GM12878 (cell line): ENCODE results near the gene ARAP1. TPM values are rescaled to one million over a fixed set of nuclear protein-coding genes. Genes with fewer than 3 reads are reported as not detected.
A peak's percentile ranks its signal among the peaks of the same experiment; 100 is the strongest.

Experiments
- BCL11A ChIP-seq: IDR thresholded peaks from 2 replicates; pipeline ENCODE4 v1.6.1; 2011; ENCODE audit warnings: low read depth, low read length
- ESRRA ChIP-seq: IDR thresholded peaks from 2 replicates; pipeline ENCODE4 v1.6.1; 2012; ENCODE audit warnings: mild to moderate bottlenecking, low read length, improper control_type of control experiment
- FOXM1 ChIP-seq: IDR thresholded peaks from 2 replicates; pipeline ENCODE4 v1.6.1; 2012; ENCODE audit warnings: low read depth, mild to moderate bottlenecking, inconsistent platforms, low read length, moderate library complexity
- HDGF ChIP-seq: fragments of 450-650 bp; IDR thresholded peaks from 2 replicates; pipeline ENCODE4 v1.6.1; 2016; ENCODE audit warnings: antibody characterized with exemption
- JUNB ChIP-seq: IDR thresholded peaks from 2 replicates; pipeline ENCODE4 v1.6.1; 2016; ENCODE audit warnings: antibody characterized with exemption, mild to moderate bottlenecking
- KDM1A ChIP-seq: fragments of 200-600 bp; sonication (generic); IDR thresholded peaks from 2 replicates; pipeline ENCODE4 v1.6.1; 2016; ENCODE audit warnings: borderline replicate concordance
- MTA2 ChIP-seq: fragments of 450-650 bp; IDR thresholded peaks from 2 replicates; pipeline ENCODE4 v1.6.1; 2016; ENCODE audit warnings: low read depth, mild to moderate bottlenecking, moderate library complexity
- MTA3 ChIP-seq: IDR thresholded peaks from 2 replicates; pipeline ENCODE4 v1.6.1; 2012; ENCODE audit warnings: low read length, inconsistent platforms, borderline replicate concordance
- NBN ChIP-seq: fragments of 450-650 bp; IDR thresholded peaks from 2 replicates; pipeline ENCODE4 v1.6.1; 2016
- RUNX3 ChIP-seq: IDR thresholded peaks from 2 replicates; pipeline ENCODE4 v1.6.1; 2012; ENCODE audit warnings: low read length, inconsistent platforms
- SP1 ChIP-seq: IDR thresholded peaks from one replicate; pipeline ENCODE4 v1.6.1; 2011; ENCODE audit warnings: low read depth, low read length
- SRF ChIP-seq, 2 experiments: IDR thresholded peaks; 2 replicates each; pipeline ENCODE4 v1.6.1; 2011; ENCODE audit warnings: low read depth in 2 of 2, low read length in 2 of 2, mild to moderate bottlenecking in 1 of 2, moderate library complexity in 1 of 2
- YY1 ChIP-seq: IDR thresholded peaks from 2 replicates; pipeline ENCODE4 v1.6.1; 2011; ENCODE audit warnings: low read depth, mild to moderate bottlenecking, low read length
- ZNF274 ChIP-seq: IDR thresholded peaks from one replicate; pipeline ENCODE4 v1.8.0; 2011; ENCODE audit not compliant: insufficient read length, insufficient read depth
- polyA plus RNA-seq, 11 experiments: library from polyadenylated mRNA; depleted of rRNA in 4 of 11; unstranded in 6 of 11; stranded (reverse) in 5 of 11; fragments of >200 nt; fragmentation: Nextera tagmentation in 4 of 11; fragmentation: Illumina TruSeq in 1 of 11; extraction: Ambion mirVana in 4 of 11; extraction: Trizol in 1 of 11; gene quantifications; 1 replicate in 1 of 11; 2 replicates in 10 of 11; pipeline versions ENCODE4 v1.2.1 to v1.2.3, GENCODE V29; 2011 to 2016; ENCODE audit warnings: inconsistent platforms in 2 of 11, missing spikeins in 2 of 11, low read depth in 1 of 11
- total RNA-seq, 4 experiments: library from RNA; depleted of rRNA in 3 of 4; stranded (reverse); fragments of >200 nt in 3 of 4; fragmentation: Illumina TruSeq in 1 of 4; extraction: Trizol in 1 of 4; gene quantifications; 2 replicates each; pipeline versions ENCODE4 v1.2.1 to v1.2.3, GENCODE V29; 2013 to 2021
- TF ChIP-seq, protein P1 (sequence below): fragments of 450-650 bp; IDR thresholded peaks from 2 replicates; pipeline ENCODE4 v1.6.1; 2017; ENCODE audit warnings: low read depth, mild to moderate bottlenecking, moderate library complexity
- TF ChIP-seq, protein P2 (sequence below): fragments of 450-650 bp; IDR thresholded peaks from 2 replicates; pipeline ENCODE4 v1.6.1; 2017; ENCODE audit warnings: mild to moderate bottlenecking, moderate library complexity
- TF ChIP-seq, protein P3 (sequence below): IDR thresholded peaks from 2 replicates; pipeline ENCODE4 v1.6.1; 2012; ENCODE audit warnings: mild to moderate bottlenecking, low read depth, low read length
- TF ChIP-seq, protein P4 (sequence below): IDR thresholded peaks from 2 replicates; pipeline ENCODE4 v1.6.1; 2011; ENCODE audit warnings: low read depth, low read length, improper control_type of control experiment, borderline replicate concordance
- TF ChIP-seq, protein P5 (sequence below): fragments of 450-650 bp; IDR thresholded peaks from 2 replicates; pipeline ENCODE4 v1.6.1; 2016; ENCODE audit warnings: mild to moderate bottlenecking

ARAP1 gene
- total and polyA plus RNA-seq, 10 of the 15 experiments (the other 5 are each of a cell fraction or from before 2014, with no cell fraction given): 0.55 to 102 (median 51.0) TPM

DNA sequence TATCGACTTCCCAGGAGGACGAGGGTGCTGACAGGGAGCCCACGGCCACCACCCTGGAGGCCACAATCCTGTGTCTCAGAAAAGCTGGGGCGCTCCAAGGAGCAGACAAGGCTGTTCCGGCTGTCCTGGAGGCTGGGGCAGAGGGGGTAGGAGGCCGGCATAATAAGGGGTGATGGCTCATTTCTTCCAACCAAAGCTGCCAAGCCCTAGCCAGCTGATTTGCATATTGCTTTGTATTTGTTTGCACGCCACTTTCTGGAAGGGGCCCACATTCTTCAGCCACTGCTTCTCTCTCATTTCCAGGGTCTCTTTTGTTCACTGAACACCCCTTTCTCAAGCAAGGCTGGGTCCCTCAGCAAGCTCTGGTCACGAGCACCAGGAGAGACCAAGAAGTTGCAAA, 82.7 kb downstream of the ARAP1 start (continued):
- TF ChIP-seq, protein P1, sequence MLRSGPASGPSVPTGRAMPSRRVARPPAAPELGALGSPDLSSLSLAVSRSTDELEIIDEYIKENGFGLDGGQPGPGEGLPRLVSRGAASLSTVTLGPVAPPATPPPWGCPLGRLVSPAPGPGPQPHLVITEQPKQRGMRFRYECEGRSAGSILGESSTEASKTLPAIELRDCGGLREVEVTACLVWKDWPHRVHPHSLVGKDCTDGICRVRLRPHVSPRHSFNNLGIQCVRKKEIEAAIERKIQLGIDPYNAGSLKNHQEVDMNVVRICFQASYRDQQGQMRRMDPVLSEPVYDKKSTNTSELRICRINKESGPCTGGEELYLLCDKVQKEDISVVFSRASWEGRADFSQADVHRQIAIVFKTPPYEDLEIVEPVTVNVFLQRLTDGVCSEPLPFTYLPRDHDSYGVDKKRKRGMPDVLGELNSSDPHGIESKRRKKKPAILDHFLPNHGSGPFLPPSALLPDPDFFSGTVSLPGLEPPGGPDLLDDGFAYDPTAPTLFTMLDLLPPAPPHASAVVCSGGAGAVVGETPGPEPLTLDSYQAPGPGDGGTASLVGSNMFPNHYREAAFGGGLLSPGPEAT: no peak
- TF ChIP-seq BCL11A (peak; percentile 66), YY1 (no peak), SRF (IDR thresholded peaks at IDR 0.05; ENCODE audit: low read depth in 2 of 2, low read length in 2 of 2) (no peak), MTA2 (peak; percentile 14; the same call in 1 of the 2 replicates), KDM1A (no peak), FOXM1 (no peak), MTA3 (no peak), RUNX3 (peak; percentile 56; the same call in 1 of the 2 replicates), JUNB (no peak; the same call in 1 of the 2 replicates), HDGF (no peak), NBN (no peak), ZNF274 (no peak), SP1 (peak; percentile 36), ESRRA (no peak)
- TF ChIP-seq, protein P2, sequence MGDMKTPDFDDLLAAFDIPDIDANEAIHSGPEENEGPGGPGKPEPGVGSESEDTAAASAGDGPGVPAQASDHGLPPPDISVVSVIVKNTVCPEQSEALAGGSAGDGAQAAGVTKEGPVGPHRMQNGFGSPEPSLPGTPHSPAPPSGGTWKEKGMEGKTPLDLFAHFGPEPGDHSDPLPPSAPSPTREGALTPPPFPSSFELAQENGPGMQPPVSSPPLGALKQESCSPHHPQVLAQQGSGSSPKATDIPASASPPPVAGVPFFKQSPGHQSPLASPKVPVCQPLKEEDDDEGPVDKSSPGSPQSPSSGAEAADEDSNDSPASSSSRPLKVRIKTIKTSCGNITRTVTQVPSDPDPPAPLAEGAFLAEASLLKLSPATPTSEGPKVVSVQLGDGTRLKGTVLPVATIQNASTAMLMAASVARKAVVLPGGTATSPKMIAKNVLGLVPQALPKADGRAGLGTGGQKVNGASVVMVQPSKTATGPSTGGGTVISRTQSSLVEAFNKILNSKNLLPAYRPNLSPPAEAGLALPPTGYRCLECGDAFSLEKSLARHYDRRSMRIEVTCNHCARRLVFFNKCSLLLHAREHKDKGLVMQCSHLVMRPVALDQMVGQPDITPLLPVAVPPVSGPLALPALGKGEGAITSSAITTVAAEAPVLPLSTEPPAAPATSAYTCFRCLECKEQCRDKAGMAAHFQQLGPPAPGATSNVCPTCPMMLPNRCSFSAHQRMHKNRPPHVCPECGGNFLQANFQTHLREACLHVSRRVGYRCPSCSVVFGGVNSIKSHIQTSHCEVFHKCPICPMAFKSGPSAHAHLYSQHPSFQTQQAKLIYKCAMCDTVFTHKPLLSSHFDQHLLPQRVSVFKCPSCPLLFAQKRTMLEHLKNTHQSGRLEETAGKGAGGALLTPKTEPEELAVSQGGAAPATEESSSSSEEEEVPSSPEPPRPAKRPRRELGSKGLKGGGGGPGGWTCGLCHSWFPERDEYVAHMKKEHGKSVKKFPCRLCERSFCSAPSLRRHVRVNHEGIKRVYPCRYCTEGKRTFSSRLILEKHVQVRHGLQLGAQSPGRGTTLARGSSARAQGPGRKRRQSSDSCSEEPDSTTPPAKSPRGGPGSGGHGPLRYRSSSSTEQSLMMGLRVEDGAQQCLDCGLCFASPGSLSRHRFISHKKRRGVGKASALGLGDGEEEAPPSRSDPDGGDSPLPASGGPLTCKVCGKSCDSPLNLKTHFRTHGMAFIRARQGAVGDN: no peak
- TF ChIP-seq, protein P3, sequence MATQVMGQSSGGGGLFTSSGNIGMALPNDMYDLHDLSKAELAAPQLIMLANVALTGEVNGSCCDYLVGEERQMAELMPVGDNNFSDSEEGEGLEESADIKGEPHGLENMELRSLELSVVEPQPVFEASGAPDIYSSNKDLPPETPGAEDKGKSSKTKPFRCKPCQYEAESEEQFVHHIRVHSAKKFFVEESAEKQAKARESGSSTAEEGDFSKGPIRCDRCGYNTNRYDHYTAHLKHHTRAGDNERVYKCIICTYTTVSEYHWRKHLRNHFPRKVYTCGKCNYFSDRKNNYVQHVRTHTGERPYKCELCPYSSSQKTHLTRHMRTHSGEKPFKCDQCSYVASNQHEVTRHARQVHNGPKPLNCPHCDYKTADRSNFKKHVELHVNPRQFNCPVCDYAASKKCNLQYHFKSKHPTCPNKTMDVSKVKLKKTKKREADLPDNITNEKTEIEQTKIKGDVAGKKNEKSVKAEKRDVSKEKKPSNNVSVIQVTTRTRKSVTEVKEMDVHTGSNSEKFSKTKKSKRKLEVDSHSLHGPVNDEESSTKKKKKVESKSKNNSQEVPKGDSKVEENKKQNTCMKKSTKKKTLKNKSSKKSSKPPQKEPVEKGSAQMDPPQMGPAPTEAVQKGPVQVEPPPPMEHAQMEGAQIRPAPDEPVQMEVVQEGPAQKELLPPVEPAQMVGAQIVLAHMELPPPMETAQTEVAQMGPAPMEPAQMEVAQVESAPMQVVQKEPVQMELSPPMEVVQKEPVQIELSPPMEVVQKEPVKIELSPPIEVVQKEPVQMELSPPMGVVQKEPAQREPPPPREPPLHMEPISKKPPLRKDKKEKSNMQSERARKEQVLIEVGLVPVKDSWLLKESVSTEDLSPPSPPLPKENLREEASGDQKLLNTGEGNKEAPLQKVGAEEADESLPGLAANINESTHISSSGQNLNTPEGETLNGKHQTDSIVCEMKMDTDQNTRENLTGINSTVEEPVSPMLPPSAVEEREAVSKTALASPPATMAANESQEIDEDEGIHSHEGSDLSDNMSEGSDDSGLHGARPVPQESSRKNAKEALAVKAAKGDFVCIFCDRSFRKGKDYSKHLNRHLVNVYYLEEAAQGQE: no peak
- TF ChIP-seq, protein P4, sequence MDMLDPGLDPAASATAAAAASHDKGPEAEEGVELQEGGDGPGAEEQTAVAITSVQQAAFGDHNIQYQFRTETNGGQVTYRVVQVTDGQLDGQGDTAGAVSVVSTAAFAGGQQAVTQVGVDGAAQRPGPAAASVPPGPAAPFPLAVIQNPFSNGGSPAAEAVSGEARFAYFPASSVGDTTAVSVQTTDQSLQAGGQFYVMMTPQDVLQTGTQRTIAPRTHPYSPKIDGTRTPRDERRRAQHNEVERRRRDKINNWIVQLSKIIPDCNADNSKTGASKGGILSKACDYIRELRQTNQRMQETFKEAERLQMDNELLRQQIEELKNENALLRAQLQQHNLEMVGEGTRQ: no peak
- TF ChIP-seq, protein P5, sequence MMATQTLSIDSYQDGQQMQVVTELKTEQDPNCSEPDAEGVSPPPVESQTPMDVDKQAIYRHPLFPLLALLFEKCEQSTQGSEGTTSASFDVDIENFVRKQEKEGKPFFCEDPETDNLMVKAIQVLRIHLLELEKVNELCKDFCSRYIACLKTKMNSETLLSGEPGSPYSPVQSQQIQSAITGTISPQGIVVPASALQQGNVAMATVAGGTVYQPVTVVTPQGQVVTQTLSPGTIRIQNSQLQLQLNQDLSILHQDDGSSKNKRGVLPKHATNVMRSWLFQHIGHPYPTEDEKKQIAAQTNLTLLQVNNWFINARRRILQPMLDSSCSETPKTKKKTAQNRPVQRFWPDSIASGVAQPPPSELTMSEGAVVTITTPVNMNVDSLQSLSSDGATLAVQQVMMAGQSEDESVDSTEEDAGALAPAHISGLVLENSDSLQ: no peak
